SK-MEL-5 (cell line): Measurements from ENCODE around the gene MYO1D. TPM values are rescaled to one million over a fixed set of nuclear protein-coding genes. Genes with fewer than 3 reads are reported as not detected.

Experiments used
- DNase-seq: peaks from one replicate; pipeline ENCODE4 v3.0.0-alpha.2; 2016; ENCODE audit warnings: low read depth, low spot score
- in situ Hi-C: cut with HindIII; loops from 2 replicates; pipeline ENCODE4 v1.10.0; 2016; ENCODE audit warnings: low sequenced_read_pairs, high pct_unique_total_duplicates, low pct_unique_long_range_greater_than_20kb
- small RNA-seq, 2 experiments: library from RNA; depleted of rRNA; stranded (forward); fragments of <200 nt; gene quantifications; one replicate each; pipeline ENCODE3, GENCODE V24; 2014
- total RNA-seq: library from RNA; depleted of rRNA; stranded (reverse); fragments of >200 nt; shearing (Covaris generic); gene quantifications from 2 replicates; pipeline ENCODE4 v1.2.3, GENCODE V29; 2014; rRNA removed

The MYO1D gene
- total RNA-seq, 1 experiment from 2014 or later = 44.5 TPM

GRCh38 chr17:32445971-32446370, 431.0 kb downstream of the MYO1D start:
- in situ Hi-C loops = no loop called here
- peak; percentile 16 for DNase-seq

GRCh38 chr17:32445497-32445896, 431.4 kb downstream of the MYO1D start:
- no peak for DNase-seq
- in situ Hi-C loops = no loop called here

GRCh38 chr17:32445074-32445415, 431.9 kb downstream of the MYO1D start:
- DNase-seq = peak; percentile 43
- in situ Hi-C loops = no loop called here

GRCh38 chr17:32444301-32445073, 432.4 kb downstream of the MYO1D start, which contains the start of gene PSMD11:
Gene PSMD11, plus strand, starts transcription at chr17:32444510. Its CDS starts 14 bp downstream, at chr17:32444524.
- in situ Hi-C loops = no loop called here
- peak; percentile 98 for DNase-seq

GRCh38 chr17:32443827-32444300, 433.1 kb downstream of the MYO1D start:
- no peak for DNase-seq
- in situ Hi-C loops = no loop called here

Small RNA genes within 50 kb of the gene (small RNA-seq; reads per million reads assigned to genes)
- gene RF00019 = 0 reads per million in 2 experiments

Other genes with a start within 250 kb of the MYO1D start
- 86.1 and 98.0 TPM in 2 replicates for gene TMEM98, start 51.0 kb upstream of the MYO1D start, total RNA-seq
- gene SPACA3, start 114.7 kb upstream of the MYO1D start, total RNA-seq = 0.40 TPM in 1 of 2 replicates, not detected in the other